ENCODE results near the gene CMTR1. TPM values are rescaled to one million over a fixed set of nuclear protein-coding genes. Genes with fewer than 3 reads are reported as not detected.

The CMTR1 gene
- total and polyA plus RNA-seq, 2 of the 13 experiments (the other 11 are each of a cell fraction or from before 2014, with no cell fraction given): 19.7 to 55.2 TPM

DNA sequence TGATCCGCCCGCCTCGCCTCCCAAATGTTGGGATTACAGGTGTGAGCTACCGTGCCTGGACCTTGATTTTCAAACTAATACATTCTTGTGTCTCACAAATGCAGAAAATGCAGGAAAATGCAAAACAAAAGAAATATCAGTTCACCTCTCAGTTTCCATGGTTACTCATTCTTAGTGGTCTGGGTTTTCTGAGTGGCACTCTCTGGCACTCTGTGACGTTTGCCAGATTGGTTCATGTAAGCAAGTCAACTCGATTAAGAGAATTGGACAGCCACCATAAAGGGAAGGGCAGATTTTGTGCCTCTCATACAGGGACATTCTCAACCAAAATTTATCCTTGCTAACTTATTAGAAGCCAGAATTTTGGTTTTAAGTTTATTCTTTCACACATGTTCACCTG lies 8.6 kb downstream of the CMTR1 start:
- DNase-seq (ENCODE audit: low spot score): no peak
- CTCF ChIA-PET (ENCODE audit: low intra/inter-chr PET ratio, low total read pairs): no interaction called here
- in situ Hi-C loops (cut with HindIII; ENCODE audit: extremely low pct_ligation_motif_present, low pct_unique_long_range_greater_than_20kb) (no loop called here), intact Hi-C loops (cut with micrococcal nuclease; ENCODE audit: unreplicated experiment) (no loop called here)
- no peak for ATAC-seq
- POLR2A ChIA-PET: no interaction called here
- Histone ChIP-seq H3K4me2 (ENCODE audit: low read depth, low read length) (no peak overlapping the region), H3K4me1 (ENCODE audit: insufficient read depth, low read length) (no peaks in the 10 kb centered on the region), H3K27me3 (ENCODE audit: control insufficient read depth in 1 of 2, insufficient read depth in 2 of 2, low read length in 2 of 2) (no peaks in the 10 kb centered on the region), H4K20me1 (ENCODE audit: insufficient read depth, low read length) (no peaks in the 10 kb centered on the region), H3K79me2 (ENCODE audit: insufficient read depth, low read length) (no peaks in the 10 kb centered on the region), H3K9me3 (ENCODE audit: low read length) (no peaks in the 10 kb centered on the region), H3K27ac (ENCODE audit: extremely low read length, insufficient read depth, low read length) (no peak overlapping the region), H2AFZ (ENCODE audit: low read length) (no peak overlapping the region), H3K36me3 (replicated peaks in 1 of 2; ENCODE audit: control insufficient read depth in 1 of 2, insufficient read depth in 2 of 2, low read length in 2 of 2) (peaks cover 17 to 68% of the 10 kb centered on the region in 2 experiments), H3K4me3 (replicated peaks in 1 of 3; ENCODE audit: insufficient read depth in 1 of 3, low read depth in 2 of 3, low read length in 3 of 3) (no peak overlapping the region), H3K9ac (ENCODE audit: insufficient read depth, low read depth, low read length) (no peak overlapping the region)
- TF ChIP-seq RFX1 (IDR thresholded peaks at IDR 0.05): peak; percentile 14; the same call in 1 of the 2 replicates
- TF ChIP-seq, protein P1, sequence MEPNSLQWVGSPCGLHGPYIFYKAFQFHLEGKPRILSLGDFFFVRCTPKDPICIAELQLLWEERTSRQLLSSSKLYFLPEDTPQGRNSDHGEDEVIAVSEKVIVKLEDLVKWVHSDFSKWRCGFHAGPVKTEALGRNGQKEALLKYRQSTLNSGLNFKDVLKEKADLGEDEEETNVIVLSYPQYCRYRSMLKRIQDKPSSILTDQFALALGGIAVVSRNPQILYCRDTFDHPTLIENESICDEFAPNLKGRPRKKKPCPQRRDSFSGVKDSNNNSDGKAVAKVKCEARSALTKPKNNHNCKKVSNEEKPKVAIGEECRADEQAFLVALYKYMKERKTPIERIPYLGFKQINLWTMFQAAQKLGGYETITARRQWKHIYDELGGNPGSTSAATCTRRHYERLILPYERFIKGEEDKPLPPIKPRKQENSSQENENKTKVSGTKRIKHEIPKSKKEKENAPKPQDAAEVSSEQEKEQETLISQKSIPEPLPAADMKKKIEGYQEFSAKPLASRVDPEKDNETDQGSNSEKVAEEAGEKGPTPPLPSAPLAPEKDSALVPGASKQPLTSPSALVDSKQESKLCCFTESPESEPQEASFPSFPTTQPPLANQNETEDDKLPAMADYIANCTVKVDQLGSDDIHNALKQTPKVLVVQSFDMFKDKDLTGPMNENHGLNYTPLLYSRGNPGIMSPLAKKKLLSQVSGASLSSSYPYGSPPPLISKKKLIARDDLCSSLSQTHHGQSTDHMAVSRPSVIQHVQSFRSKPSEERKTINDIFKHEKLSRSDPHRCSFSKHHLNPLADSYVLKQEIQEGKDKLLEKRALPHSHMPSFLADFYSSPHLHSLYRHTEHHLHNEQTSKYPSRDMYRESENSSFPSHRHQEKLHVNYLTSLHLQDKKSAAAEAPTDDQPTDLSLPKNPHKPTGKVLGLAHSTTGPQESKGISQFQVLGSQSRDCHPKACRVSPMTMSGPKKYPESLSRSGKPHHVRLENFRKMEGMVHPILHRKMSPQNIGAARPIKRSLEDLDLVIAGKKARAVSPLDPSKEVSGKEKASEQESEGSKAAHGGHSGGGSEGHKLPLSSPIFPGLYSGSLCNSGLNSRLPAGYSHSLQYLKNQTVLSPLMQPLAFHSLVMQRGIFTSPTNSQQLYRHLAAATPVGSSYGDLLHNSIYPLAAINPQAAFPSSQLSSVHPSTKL (CRISPR knock-in tag; IDR thresholded peaks at IDR 0.05): no peak
- no peak for FAIRE-seq
- WGBS (ENCODE audit: low lambda C conversion rate): 95% methylated on average over 6 of the region's 6 CpGs
- BruUV-seq (replicated peaks): no TSS peak

DNA sequence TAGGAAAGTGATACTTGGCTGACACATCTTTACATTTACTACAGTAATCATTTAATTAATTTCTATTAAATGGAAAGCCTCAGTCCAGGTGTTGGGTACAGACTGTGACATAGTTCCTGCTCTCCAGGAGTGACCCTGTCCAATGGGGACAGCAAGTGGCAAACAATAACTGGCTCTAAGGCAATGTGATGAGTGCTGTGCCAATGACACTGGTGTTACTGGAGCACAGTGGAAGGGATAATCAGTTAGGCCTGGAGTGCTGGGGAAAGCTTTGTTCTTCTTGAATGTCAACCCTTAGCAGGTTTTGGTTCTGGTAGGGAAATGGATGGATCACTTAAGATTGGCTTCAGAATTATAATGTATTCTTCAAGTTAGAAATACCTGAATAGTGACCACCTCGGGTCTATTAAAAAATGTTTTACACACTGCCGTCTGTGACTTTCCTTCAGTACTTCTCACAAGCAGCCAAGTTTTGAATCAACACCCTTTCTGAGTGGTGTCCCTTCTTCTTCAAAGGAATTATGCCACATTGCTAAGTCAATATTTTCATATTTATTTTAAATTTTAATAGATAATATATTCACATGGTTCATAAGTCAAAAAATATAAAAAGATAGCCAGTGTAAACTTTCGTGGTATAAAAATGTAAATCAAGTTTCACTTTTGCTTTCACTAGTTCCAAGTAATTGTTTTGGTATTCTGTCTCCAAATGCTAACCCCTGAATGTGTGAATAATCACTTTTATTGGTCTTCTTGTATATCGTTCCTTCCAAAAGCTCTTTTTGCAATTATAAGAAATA lies 9.6 kb downstream of the CMTR1 start:
- Histone ChIP-seq H3K9ac (ENCODE audit: insufficient read depth, low read depth, low read length) (no peak overlapping the region), H3K27ac (ENCODE audit: extremely low read length, insufficient read depth, low read length) (no peak overlapping the region), H4K20me1 (ENCODE audit: insufficient read depth, low read length) (no peaks in the 10 kb centered on the region), H2AFZ (ENCODE audit: low read length) (no peak overlapping the region), H3K4me2 (ENCODE audit: low read depth, low read length) (no peak overlapping the region), H3K4me1 (ENCODE audit: insufficient read depth, low read length) (no peaks in the 10 kb centered on the region), H3K36me3 (replicated peaks in 1 of 2; ENCODE audit: control insufficient read depth in 1 of 2, insufficient read depth in 2 of 2, low read length in 2 of 2) (peaks cover 16 to 71% of the 10 kb centered on the region in 2 experiments), H3K4me3 (replicated peaks in 1 of 3; ENCODE audit: insufficient read depth in 1 of 3, low read depth in 2 of 3, low read length in 3 of 3) (no peak overlapping the region), H3K27me3 (ENCODE audit: control insufficient read depth in 1 of 2, insufficient read depth in 2 of 2, low read length in 2 of 2) (no peaks in the 10 kb centered on the region), H3K9me3 (ENCODE audit: low read length) (no peaks in the 10 kb centered on the region), H3K79me2 (ENCODE audit: insufficient read depth, low read length) (no peaks in the 10 kb centered on the region)
- intact Hi-C loops (cut with micrococcal nuclease; ENCODE audit: unreplicated experiment) (no loop called here), in situ Hi-C loops (cut with HindIII; ENCODE audit: extremely low pct_ligation_motif_present, low pct_unique_long_range_greater_than_20kb) (no loop called here)
- POLR2A ChIA-PET: no interaction called here
- ATAC-seq: no peak
- WGBS (ENCODE audit: low lambda C conversion rate): 95% methylated on average over 4 of the region's 4 CpGs
- FAIRE-seq: no peak
- BruUV-seq (replicated peaks): no TSS peak
- DNase-seq (ENCODE audit: low spot score): no peak
- CTCF ChIA-PET (ENCODE audit: low intra/inter-chr PET ratio, low total read pairs): no interaction called here
- TF ChIP-seq, protein P2, sequence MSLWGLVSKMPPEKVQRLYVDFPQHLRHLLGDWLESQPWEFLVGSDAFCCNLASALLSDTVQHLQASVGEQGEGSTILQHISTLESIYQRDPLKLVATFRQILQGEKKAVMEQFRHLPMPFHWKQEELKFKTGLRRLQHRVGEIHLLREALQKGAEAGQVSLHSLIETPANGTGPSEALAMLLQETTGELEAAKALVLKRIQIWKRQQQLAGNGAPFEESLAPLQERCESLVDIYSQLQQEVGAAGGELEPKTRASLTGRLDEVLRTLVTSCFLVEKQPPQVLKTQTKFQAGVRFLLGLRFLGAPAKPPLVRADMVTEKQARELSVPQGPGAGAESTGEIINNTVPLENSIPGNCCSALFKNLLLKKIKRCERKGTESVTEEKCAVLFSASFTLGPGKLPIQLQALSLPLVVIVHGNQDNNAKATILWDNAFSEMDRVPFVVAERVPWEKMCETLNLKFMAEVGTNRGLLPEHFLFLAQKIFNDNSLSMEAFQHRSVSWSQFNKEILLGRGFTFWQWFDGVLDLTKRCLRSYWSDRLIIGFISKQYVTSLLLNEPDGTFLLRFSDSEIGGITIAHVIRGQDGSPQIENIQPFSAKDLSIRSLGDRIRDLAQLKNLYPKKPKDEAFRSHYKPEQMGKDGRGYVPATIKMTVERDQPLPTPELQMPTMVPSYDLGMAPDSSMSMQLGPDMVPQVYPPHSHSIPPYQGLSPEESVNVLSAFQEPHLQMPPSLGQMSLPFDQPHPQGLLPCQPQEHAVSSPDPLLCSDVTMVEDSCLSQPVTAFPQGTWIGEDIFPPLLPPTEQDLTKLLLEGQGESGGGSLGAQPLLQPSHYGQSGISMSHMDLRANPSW (CRISPR knock-in tag; IDR thresholded peaks at IDR 0.05; ENCODE audit: borderline replicate concordance): no peak
- TF ChIP-seq ZC3H4 (CRISPR knock-in tag; IDR thresholded peaks at IDR 0.05; ENCODE audit: borderline replicate concordance) (no peak), SALL1 (CRISPR knock-in tag; IDR thresholded peaks at IDR 0.05) (no peak), TBX3 (IDR thresholded peaks at IDR 0.05; ENCODE audit: borderline replicate concordance) (no peak), SPEN (CRISPR knock-in tag; IDR thresholded peaks at IDR 0.05; ENCODE audit: low read depth) (no peak), ZNF563 (CRISPR knock-in tag; IDR thresholded peaks at IDR 0.05) (no peak), NFKB2 (CRISPR knock-in tag; IDR thresholded peaks at IDR 0.05; ENCODE audit: borderline replicate concordance) (no peak)

Measured in HepG2 (cell line).